GM23248 (cell line): ENCODE results near the gene SPTBN5.

ENCODE experiments used
- EZH2 ChIP-seq: fragments of 200-600 bp; sonication (generic); IDR thresholded peaks from 2 replicates; pipeline ENCODE4 v1.6.1; 2018; ENCODE audit warnings: antibody characterized with exemption, mild to moderate bottlenecking; ENCODE audit not compliant: insufficient read depth, poor library complexity, severe bottlenecking
- EZH2phosphoT487 ChIP-seq: fragments of 200-600 bp; sonication (generic); IDR thresholded peaks from 2 replicates; pipeline ENCODE4 v1.6.1; 2018; ENCODE audit warnings: antibody characterized with exemption, moderate library complexity, mild to moderate bottlenecking, low read depth; ENCODE audit not compliant: insufficient read depth

- no peak for TF ChIP-seq EZH2phosphoT487
- TF ChIP-seq EZH2 = no peak
These were observed 68.0 kb downstream of the SPTBN5 start for GRCh38 chr15:41825572-41826535.
